Measurements from ENCODE around the gene SMIM38. TPM values are rescaled to one million over a fixed set of nuclear protein-coding genes. Genes with fewer than 3 reads are reported as not detected.

SMIM38 gene
- total and polyA plus RNA-seq, 2 of the 4 experiments (the other 2 are of a cell fraction) = under 0.01 to 0.05 TPM

- intact Hi-C loops (cut with micrococcal nuclease) (no loop called here), dilution Hi-C loops (cut with HindIII; ENCODE audit: low sequenced_read_pairs, unreplicated experiment) (no loop called here), in situ Hi-C loops (cut with MboI; ENCODE audit: low sequenced_read_pairs) (no loop called here)
- Histone ChIP-seq H3K14ac (replicated peaks; ENCODE audit: low read depth, low read length) (no peak overlapping the region), H4K5ac (ENCODE audit: low read depth, low read length) (no peak overlapping the region), H4K8ac (ENCODE audit: low read depth in 2 of 2, low read length in 2 of 2) (no peak overlapping the region), H3K9me3 (ENCODE audit: control insufficient read depth, insufficient read depth, low read length) (peaks cover 19% of the 10 kb centered on the region), H4K20me1 (ENCODE audit: insufficient read depth, low read length) (no peaks in the 10 kb centered on the region), H3K9me1 (ENCODE audit: insufficient read depth, low read length) (no peaks in the 10 kb centered on the region), H3K23ac (ENCODE audit: low read depth, low read length) (no peak overlapping the region), H3K4me3 (ENCODE audit: insufficient read depth, low read depth, low read length) (no peak overlapping the region), H3K36me3 (ENCODE audit: control insufficient read depth, insufficient read depth, low read length) (no peaks in the 10 kb centered on the region), H3K4me1 (ENCODE audit: control insufficient read depth, insufficient read depth, low read length) (no peaks in the 10 kb centered on the region), H2AK9ac (replicated peaks; ENCODE audit: low read depth, low read length, poor library complexity) (no peak overlapping the region), H2BK120ac (ENCODE audit: low read depth, low read length) (no peak overlapping the region), H2BK20ac (ENCODE audit: low read depth, low read length) (no peak overlapping the region), H2BK15ac (ENCODE audit: low read depth, low read length) (no peak overlapping the region), H3K56ac (ENCODE audit: extremely low read depth, insufficient read depth, low read length) (no peak overlapping the region), H4K91ac (ENCODE audit: insufficient read depth, low read depth, low read length) (no peak overlapping the region), H3K27me3 (ENCODE audit: control insufficient read depth, insufficient read depth, low read length) (peaks cover 34% of the 10 kb centered on the region), H3K18ac (ENCODE audit: low read depth, low read length) (no peak overlapping the region), H2AK5ac (ENCODE audit: low read depth, low read length) (no peak overlapping the region), H3K27ac (ENCODE audit: insufficient read depth, low read length) (no peak overlapping the region), H3K4me2 (ENCODE audit: low read depth, low read length) (no peak overlapping the region), H3K9ac (ENCODE audit: low read depth, low read length) (no peak overlapping the region), H3K4ac (ENCODE audit: low read depth, low read length) (no peak overlapping the region), H2AFZ (replicated peaks; ENCODE audit: low read length, poor library complexity) (no peak overlapping the region), H2BK5ac (ENCODE audit: low read depth, low read length, poor library complexity, severe bottlenecking) (no peak overlapping the region), H3K79me1 (ENCODE audit: low read depth in 1 of 2, low read length in 2 of 2) (no peaks in the 10 kb centered on the region)
- no peak for DNase-seq
- 80% methylated on average over 2 of the region's 8 CpGs; no CpG with 5 or more reads in 1 of the 2 experiments for WGBS, 2 experiments (ENCODE audit: extremely low coverage in 2 of 2, insufficient read length in 1 of 2)
- no TSS peak for BruUV-seq (replicated peaks)
- ChIA-PET POLR2A (ENCODE audit: unreplicated experiment) (no interaction called here), CTCF (no interaction called here)
- no peak for ATAC-seq (ENCODE audit: low read depth)
- TF ChIP-seq NFE2L2 (IDR thresholded peaks at IDR 0.05; ENCODE audit: low read depth, low read length) (no peak), MAFK (IDR thresholded peaks at IDR 0.05; ENCODE audit: low read depth, low read length) (no peak), FOS (IDR thresholded peaks at IDR 0.05; ENCODE audit: low read depth, low read length) (no peak), POLR2A (IDR thresholded peaks at IDR 0.05; ENCODE audit: low read depth, low read length) (no peak), CHD1 (IDR thresholded peaks at IDR 0.05; ENCODE audit: low read depth, low read length) (no peak), CEBPB (IDR thresholded peaks at IDR 0.05; ENCODE audit: low read depth, low read length) (no peak), MXI1 (IDR thresholded peaks at IDR 0.05; ENCODE audit: borderline replicate concordance, low read depth, low read length) (no peak), MAZ (IDR thresholded peaks at IDR 0.05; ENCODE audit: borderline replicate concordance, low read depth, low read length) (no peak), RFX5 (IDR thresholded peaks at IDR 0.05; ENCODE audit: low read depth, low read length) (no peak), RAD21 (IDR thresholded peaks at IDR 0.05; ENCODE audit: low read length) (no peak), RCOR1 (IDR thresholded peaks at IDR 0.05; ENCODE audit: insufficient replicate concordance, low read length) (no peak)
- TF ChIP-seq, protein P1, sequence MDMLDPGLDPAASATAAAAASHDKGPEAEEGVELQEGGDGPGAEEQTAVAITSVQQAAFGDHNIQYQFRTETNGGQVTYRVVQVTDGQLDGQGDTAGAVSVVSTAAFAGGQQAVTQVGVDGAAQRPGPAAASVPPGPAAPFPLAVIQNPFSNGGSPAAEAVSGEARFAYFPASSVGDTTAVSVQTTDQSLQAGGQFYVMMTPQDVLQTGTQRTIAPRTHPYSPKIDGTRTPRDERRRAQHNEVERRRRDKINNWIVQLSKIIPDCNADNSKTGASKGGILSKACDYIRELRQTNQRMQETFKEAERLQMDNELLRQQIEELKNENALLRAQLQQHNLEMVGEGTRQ (IDR thresholded peaks at IDR 0.05; ENCODE audit: low read depth, low read length) = no peak
- TF ChIP-seq, protein P2, sequence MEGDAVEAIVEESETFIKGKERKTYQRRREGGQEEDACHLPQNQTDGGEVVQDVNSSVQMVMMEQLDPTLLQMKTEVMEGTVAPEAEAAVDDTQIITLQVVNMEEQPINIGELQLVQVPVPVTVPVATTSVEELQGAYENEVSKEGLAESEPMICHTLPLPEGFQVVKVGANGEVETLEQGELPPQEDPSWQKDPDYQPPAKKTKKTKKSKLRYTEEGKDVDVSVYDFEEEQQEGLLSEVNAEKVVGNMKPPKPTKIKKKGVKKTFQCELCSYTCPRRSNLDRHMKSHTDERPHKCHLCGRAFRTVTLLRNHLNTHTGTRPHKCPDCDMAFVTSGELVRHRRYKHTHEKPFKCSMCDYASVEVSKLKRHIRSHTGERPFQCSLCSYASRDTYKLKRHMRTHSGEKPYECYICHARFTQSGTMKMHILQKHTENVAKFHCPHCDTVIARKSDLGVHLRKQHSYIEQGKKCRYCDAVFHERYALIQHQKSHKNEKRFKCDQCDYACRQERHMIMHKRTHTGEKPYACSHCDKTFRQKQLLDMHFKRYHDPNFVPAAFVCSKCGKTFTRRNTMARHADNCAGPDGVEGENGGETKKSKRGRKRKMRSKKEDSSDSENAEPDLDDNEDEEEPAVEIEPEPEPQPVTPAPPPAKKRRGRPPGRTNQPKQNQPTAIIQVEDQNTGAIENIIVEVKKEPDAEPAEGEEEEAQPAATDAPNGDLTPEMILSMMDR (conservative IDR thresholded peaks at IDR 0.05; ENCODE audit: low read depth, low read length) = no peak
- TF ChIP-seq, protein P3, sequence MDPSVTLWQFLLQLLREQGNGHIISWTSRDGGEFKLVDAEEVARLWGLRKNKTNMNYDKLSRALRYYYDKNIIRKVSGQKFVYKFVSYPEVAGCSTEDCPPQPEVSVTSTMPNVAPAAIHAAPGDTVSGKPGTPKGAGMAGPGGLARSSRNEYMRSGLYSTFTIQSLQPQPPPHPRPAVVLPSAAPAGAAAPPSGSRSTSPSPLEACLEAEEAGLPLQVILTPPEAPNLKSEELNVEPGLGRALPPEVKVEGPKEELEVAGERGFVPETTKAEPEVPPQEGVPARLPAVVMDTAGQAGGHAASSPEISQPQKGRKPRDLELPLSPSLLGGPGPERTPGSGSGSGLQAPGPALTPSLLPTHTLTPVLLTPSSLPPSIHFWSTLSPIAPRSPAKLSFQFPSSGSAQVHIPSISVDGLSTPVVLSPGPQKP (IDR thresholded peaks at IDR 0.05; ENCODE audit: borderline replicate concordance, low read depth, low read length) = no peak
These were observed 27.9 kb downstream of the SMIM38 start for GRCh38 chr11:69183613-69184012.

All from IMR-90 (cell line).